ENCODE results near the gene ARAP2.

Gene ARAP2

GRCh38 chr4:36218121-36218520, 26.2 kb downstream of the ARAP2 start:
- DNase-seq, result no peak

GRCh38 chr4:36215627-36216026, 28.7 kb downstream of the ARAP2 start:
- no peak for DNase-seq

GRCh38 chr4:36214735-36215485, 29.4 kb downstream of the ARAP2 start:
- DNase-seq, result no peak

- DNase-seq, result no peak
Measured at GRCh38 chr4:36213977-36214376, 30.3 kb downstream of the ARAP2 start.

- no peak for DNase-seq
Measured at GRCh38 chr4:36211084-36211483, 33.2 kb downstream of the ARAP2 start.

GRCh38 chr4:36209941-36210649, 34.2 kb downstream of the ARAP2 start:
- no peak for DNase-seq

- no peak for DNase-seq
Measured at GRCh38 chr4:36208893-36209473, 35.3 kb downstream of the ARAP2 start.

- DNase-seq, result no peak
Measured at GRCh38 chr4:36207831-36208520, 36.3 kb downstream of the ARAP2 start.

GRCh38 chr4:36207367-36207766, 36.9 kb downstream of the ARAP2 start:
- DNase-seq, result no peak

- no peak for DNase-seq
Measured at GRCh38 chr4:36206603-36207311, 37.6 kb downstream of the ARAP2 start.

GRCh38 chr4:36206012-36206411, 38.3 kb downstream of the ARAP2 start:
- DNase-seq, result no peak

GRCh38 chr4:36198861-36199260, 45.5 kb downstream of the ARAP2 start:
- DNase-seq, result no peak

- no peak for DNase-seq
Measured at GRCh38 chr4:36198068-36198808, 46.1 kb downstream of the ARAP2 start.

- no peak for DNase-seq
Measured at GRCh38 chr4:36197501-36197900, 46.8 kb downstream of the ARAP2 start.

- no peak for DNase-seq
Measured at GRCh38 chr4:36196145-36196913, 48.0 kb downstream of the ARAP2 start.

GRCh38 chr4:36192922-36193321, 51.4 kb downstream of the ARAP2 start:
- no peak for DNase-seq

GRCh38 chr4:36189511-36190226, 54.6 kb downstream of the ARAP2 start:
- no peak for DNase-seq

- DNase-seq, result no peak
Measured at GRCh38 chr4:36187723-36188333, 56.5 kb downstream of the ARAP2 start.

- no peak for DNase-seq
Measured at GRCh38 chr4:36183665-36184393, 60.5 kb downstream of the ARAP2 start.
